Mesenteric fat pad (tissue), 1 donor: ENCODE data around the gene SCUBE3. TPM values are rescaled to one million over a fixed set of nuclear protein-coding genes. Genes with fewer than 3 reads are reported as not detected.
A peak's percentile ranks its signal among the peaks of the same experiment; 100 is the strongest.

ENCODE experiments used
- DNase-seq: peaks from one replicate; pipeline ENCODE4 v3.0.0-alpha.2; 2020; ENCODE audit warnings: low spot score
- total RNA-seq: library from RNA; stranded (reverse); fragmentation: NEBNext Ultra II Directional; extraction: Animal tissue kit (Norgen Biotek cat#: 25700); gene quantifications from one replicate; pipeline ENCODE4 v1.2.1, GENCODE V29; 2021
- donor health status: DM: yes; HTN: yes; CAD: no.

The SCUBE3 gene
- total RNA-seq, 1 donor from 2014 or later: 0.22 TPM

DNA sequence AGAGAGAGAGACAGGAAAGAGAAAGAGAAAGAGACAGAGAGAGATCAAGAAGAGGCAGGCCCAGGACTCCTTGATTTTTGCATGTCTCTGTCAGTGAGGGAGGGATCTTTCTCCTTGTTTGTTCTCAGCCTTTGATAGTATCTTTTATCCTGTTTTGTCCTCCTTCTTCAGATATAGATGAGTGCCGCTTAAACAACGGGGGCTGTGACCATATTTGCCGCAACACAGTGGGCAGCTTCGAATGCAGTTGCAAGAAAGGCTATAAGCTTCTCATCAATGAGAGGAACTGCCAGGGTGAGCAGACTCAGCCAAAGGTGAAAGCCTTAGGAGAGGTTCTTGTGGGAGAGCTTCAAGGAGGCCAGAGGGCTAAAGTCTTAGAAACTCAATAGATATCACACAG lies 25.8 kb downstream of the SCUBE3 start:
- DNase-seq: peak; percentile 26

DNA sequence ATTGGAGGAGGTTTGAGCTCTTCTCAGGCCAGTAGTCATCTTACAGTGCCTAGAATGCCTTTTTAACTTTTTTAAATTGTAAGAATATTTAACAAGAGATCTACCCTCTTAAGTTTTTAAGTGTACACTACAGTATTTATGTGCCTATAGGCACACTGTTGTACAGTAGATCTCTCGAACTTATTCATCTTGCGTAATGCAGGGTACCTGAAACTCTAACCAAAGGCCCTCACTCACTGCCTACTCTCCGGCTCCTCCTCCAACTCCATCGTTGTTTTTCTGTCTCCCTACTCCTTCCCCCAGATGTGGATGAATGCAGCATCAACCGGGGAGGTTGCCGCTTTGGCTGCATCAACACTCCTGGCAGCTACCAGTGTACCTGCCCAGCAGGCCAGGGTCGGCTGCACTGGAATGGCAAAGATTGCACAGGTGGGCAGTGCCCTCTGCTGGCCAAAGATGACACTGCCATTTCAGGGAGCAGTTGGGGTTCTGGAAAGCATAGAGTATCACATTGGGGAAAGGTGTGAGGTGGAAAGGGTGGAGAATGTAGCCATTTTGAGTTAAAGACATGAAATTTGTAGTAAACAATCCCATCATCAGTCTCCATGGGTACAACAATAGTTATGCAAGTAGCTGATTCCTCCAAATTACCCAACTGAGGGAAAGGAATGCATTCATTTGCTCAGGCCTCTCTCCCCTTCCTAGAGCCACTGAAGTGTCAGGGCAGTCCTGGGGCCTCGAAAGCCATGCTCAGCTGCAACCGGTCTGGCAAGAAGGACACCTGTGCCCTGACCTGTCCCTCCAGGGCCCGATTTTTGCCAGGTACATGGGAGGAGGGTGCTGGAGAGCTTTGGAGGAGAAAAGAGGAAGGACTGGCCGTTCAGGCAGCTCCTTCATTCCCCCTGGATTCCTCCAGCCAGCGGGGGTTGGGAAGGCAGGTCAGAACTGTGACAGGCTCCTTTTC lies 27.4 kb downstream of the SCUBE3 start:
- DNase-seq: peak; percentile 91

DNA sequence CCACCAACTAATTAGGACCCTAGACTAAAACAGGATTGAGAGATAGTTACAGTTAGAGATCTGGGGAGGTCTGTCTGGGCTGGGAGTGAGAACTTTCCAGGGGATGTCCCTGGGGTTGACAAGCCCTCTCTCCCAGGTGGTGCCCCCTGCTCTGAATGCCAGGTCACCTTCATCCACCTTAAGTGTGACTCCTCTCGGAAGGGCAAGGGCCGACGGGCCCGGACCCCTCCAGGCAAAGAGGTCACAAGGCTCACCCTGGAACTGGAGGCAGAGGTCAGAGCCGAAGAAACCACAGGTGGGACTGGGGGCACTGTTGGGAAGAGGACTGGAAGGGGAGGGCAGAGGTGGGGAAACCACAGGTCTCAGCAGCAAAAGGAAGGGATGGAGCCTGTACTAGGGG lies 28.7 kb downstream of the SCUBE3 start:
- DNase-seq: peak; percentile 82

DNA sequence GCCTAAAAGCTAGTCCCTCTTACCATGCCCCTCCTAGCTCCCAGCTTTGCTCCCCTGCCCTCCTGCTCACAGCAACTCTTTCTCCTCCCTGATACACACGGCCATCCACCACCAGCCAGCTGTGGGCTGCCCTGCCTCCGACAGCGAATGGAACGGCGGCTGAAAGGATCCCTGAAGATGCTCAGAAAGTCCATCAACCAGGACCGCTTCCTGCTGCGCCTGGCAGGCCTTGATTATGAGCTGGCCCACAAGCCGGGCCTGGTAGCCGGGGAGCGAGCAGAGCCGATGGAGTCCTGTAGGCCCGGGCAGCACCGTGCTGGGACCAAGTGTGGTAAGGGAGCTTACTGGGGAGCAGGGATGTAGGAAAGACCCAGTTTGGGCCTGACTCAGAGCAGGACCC lies 29.1 kb downstream of the SCUBE3 start:
- peak; percentile 73 for DNase-seq

DNA sequence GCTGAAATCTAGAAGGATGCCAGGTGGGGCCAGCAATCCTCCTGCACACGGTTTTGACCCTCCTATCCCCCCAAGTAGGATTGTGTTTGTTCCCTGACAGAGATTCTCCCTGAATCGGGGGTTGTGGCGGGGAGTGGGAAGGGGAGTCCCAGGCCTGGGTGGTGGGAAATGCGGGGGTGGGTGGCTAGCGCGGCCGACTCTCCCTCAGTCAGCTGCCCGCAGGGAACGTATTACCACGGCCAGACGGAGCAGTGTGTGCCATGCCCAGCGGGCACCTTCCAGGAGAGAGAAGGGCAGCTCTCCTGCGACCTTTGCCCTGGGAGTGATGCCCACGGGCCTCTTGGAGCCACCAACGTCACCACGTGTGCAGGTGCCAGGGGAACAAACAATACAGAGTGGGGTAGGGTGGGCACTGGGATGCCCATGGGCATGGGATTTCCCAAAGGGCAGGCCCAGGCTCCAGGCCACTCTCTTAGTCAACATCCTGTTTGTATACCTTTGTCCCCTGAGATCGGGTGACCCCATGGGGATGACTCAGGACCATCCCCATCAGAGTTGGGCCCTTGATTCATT lies 29.7 kb downstream of the SCUBE3 start:
- peak; percentile 73 for DNase-seq

DNA sequence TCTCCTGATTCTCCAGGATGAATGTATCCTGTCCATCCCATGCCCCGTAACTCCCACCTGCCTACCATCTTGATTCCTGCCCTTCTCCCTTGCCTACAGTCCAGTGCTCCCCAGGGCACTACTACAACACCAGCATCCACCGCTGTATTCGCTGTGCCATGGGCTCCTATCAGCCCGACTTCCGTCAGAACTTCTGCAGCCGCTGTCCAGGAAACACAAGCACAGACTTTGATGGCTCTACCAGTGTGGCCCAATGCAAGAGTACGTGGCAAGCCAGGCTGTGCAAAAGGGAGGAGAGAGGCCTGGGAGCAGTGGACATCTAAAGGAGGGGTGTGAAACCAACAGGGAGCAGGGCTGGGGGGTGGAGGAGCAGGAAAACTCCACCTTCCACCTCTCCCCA lies 30.8 kb downstream of the SCUBE3 start:
- peak; percentile 49 for DNase-seq

DNA sequence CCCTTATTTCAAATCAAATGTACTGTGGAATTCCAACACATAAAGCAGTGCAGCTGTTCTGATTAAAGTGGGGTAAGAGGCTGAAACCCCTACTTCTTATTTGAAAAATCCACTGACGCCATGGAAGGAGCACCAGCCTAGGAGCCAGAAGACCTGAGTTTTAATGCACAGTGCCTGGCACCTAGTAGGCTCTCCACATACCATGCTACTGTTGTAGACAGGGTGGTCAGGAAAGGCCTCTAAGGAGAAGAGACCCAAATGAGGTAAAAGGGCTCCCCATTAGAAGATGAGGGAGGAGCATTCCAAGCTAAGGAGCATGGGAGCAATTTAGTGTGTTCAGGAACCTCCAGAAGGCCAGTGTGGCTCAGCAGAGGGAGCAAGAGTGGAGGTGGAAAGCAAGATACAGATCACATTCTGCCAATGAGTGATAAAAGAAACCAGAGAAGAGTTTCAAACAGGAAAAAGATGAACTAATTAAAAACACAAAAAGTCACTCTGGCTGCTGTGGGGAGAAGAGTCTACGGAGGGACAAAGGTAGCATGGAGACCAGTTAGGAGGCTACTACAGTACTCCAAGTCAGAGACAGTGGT lies 34.0 kb downstream of the SCUBE3 start:
- peak; percentile 3 for DNase-seq

DNA sequence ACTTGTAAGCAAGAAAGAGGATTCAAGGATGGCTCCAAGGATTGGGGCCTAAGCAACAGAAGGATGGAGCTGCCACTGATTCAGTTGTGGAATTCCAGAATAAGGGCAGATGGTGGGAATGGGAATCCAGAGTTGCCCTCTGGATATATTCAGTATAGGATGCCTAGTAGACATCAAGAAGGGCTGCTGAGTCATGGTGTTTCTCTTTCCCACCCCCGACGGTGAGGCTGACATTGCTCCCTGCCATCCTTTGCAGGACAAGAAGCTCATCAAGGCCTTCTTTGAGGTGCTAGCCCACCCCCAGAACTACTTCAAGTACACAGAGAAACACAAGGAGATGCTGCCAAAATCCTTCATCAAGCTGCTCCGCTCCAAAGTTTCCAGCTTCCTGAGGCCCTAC lies 34.5 kb downstream of the SCUBE3 start:
- DNase-seq: peak; percentile 37

DNA sequence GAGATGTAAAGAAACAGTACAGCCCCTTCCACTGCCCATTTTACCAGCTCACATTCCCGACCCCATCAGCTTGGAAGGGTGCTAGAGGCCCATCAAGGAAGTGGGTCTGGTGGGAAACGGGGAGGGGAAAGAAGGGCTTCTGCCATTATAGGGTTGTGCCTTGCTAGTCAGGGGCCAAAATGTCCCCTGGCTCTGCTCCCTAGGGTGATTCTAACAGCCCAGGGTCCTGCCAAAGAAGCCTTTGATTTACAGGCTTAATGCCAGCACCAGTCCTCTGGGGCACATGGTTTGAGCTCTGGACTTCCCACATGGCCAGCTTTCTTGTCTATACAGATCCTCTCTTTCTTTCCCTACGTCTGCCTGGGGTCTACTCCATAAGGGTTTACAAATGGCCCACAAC lies 35.2 kb downstream of the SCUBE3 start:
- DNase-seq: no peak

DNA sequence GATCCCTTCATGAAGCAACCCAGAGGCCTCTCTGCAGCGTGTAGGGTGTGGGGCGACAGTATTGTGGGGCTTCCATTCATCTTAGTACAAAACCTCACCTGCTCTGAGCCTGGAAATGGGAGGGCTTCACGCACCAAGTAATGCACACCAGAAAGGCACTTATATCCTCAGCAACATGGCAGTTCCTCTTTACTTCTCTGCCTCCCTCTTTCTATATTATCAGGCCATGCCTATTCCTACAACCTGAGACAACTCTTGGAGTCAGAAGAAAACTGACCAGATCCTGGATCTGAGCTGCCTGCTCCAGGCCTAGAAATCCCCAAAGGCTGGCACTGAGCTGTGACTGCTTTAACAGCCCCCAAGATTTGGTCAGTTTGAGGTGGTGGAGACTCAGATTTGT lies 38.2 kb downstream of the SCUBE3 start:
- no peak for DNase-seq

DNA sequence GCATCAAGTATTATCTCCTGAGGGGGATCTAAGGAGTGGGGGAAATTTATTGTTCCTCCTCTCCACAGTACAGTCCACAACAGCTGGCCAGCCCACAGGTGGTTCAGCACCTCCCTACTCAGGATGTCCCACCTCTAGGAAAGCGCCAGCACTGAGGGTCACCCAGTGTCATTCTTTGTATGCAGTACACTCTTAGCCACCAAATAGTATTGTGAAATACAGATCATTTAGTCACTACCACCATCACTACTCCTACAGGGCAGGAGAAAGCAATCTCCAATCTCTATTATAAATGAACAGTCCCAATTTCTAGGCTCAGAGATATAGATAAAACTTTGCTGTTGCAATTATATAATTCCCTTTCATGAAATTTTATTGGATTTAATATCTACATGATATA lies 39.5 kb downstream of the SCUBE3 start:
- DNase-seq: peak; percentile 30

DNA sequence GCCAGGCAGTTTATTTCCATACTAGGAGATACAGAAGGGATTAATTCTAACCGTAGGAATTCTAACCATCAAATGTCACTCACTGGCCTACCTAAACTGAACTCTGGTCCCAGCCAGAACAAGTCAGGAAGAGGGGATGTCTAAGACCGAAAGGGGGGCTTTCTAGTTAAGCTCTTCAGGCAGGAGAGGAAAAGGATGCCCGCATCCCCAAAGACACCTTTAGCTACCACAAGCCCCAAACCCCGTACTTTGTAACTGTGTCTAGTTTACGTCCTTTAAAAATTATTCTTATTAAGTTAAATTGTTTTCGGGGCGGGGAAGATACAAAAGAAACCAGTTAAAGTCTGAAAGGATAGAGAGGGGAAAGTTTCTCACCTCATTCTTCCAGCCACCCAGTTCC lies 44.6 kb downstream of the SCUBE3 start:
- no peak for DNase-seq

DNA sequence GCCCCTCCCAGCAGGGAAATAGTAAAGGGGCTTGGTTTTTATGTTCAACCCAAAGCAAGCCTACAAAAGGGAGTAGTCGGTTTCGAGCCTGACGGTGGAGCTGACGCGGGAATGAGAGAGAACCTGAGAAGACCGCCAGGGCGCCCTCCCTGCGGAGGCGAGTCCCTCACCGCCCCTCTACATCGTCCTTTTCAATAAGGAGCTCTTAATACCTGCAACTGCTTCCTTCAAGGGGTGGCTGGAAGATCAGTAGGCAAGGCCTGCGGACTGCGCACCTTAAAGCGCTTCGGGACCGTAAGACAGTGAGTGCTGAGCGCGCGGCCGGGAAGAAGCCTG lies 45.1 kb downstream of the SCUBE3 start:
- no peak for DNase-seq

DNA sequence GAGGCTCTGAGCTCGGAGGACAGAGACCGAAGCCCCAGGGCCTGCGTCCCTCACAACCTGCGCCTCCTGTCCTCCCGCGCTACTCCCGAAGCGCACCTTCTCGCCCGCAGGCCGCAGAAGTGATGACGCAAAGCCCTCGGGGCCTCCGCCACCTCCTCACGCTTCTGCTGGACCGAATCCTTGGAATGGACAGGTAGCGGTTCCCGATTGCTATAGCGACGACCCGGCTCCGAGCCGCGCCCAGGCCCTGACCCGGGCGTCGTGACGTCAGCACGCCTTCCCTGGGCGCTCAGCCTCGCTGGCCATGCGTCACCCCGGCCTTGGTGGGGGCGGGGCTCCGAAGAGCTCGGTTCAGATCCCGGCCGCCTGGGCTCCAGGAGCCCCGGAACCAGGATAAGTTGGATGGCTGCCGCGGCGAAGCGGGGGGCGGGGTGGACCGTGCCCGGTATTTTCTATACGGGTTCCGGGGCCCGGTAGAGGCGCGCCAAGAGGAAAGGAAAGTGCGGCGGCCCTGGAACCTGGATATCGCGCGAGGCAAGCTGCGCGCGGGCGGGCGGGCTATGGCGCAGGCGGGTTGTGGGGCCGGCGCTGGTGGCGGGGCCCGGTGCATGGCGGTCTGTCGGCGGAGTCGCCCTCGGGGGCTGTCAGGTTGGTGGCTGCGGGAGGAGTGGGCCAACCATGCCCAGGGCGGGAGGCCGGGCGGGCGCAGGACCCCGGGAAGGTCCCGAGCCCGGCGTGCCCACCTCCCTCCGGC lies 45.6 kb downstream of the SCUBE3 start, which contains the start of gene ZNF76:
Gene ZNF76 (plus strand): TSS at position 542 of the 754 bp plus-strand sequence. CDS start 21,417 bp downstream, outside the sequence.
- DNase-seq: peak; percentile 100

DNA sequence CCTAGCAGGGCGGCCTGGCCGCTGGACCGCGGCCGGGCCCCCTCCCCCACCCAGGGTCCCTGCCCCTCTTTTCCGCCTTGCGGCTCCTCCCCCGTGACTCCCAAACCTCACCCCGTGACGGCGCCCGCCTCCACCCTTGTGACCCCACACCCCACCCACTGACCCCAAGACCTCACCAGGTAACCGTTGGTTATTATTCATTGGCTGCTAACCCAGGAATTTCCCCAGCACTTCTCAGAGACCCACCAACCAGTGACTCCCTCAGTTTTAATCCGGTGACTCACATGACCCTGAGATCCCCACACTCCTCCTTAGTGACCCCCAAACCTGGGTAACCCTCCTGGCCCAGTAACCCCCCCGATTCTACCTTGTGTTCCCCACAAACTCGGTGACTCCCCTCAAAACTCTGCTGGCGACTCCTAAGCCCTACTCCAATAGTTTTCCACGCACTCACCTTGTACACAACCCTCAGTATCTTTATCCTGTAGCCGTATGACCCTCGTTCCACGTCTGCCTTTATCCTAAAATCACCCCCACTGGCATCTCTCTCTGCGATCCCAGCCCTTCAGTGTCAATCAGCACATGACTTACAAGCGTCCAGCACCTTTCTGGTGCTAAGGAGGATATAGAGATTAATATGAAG lies 46.3 kb downstream of the SCUBE3 start:
- DNase-seq: peak; percentile 92

DNA sequence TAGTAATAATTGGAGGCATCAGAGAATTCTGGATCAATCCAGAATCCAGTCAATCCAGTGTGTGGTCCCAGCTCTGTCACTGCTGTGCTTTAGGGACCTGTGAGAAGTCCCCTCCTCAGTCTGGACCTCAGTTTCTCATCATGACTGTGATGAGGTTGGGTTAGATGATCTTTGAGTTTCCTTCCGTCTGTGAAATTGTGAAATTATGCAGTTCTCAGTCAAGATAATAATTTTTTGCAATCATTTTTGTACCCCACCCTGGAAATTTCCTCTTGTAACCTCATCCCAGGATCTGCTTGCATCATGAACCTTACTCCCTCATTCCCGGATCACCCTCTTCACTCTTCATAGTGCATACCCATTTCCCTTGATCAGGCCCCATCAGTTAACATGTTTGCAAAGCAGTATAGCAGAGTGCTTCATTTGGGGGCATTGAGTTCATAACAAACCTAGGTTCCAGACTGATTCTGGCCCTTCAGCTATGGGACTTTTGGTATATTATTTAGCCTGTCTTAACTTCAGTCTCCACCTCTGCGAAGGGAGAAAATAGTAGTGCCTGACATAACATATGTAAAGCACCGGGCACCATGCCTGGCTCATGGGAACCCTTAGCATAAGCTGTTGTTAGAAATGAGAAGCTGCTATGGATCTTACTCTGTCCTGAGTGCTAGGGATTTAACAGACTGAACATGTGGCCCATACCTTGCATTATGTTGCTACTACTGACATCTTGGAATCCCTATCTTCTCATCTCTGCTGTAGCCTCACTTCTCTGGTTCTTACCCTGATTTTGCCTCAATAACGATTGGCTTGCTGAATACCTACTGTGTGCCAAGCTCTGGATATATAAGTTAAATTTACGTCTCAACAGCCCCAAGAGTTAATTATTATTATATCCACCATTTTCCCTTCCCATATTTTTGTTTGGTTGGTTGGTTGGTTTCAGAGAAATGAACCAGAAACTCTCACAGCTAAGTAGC lies 47.1 kb downstream of the SCUBE3 start:
- no peak for DNase-seq

DNA sequence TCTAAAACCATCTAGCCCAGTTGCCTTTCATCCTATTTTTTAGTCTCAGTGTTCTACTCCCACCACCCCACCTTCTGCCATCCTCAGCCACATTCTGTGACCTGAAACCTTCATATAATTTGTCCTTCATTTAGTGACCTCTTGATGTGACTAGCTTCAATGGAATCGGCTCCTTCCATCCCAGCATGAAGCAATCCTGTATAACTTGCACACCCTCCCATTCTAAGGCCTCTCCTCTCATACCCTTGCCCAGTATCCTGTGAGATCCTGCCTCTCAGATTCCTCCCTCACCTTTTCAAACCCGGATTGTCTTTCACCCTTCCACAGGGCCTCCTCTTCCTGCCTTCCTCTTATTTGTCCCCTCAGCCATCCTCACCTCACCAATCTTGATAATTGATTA lies 48.8 kb downstream of the SCUBE3 start:
- DNase-seq: no peak

DNA sequence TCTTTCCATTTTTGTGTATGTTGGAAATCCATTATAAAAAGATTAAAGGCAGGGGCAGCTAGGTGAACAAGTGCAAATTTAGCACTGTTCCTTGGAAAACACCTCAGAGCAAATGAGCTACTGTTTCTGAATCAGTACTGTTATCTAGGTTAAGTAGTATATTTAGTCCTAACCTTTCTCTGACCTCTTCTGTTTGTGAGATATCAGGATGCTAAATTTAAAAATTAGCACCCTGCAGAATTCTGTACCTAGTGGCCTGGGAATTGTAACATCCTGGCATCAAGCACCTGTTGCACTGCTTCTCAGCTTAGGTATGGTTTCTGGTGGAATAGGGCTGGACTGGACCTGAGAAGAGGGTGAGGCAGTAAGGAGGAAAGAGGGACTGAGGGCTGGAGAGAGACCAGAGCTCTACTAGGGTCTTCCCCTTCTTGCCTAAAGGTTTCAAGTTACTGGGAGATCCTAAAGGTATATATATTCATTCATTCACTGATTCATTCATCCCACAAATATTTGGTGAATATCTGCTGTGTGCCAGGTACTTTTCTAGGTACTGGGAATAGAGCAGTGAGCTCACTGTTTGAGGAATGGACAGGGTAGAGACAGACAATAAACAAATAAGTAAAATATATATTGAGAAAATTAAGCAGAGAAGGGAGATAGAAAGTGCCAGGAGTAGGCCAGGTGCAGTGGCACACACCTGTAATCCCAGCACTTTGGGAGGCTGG lies 51.0 kb downstream of the SCUBE3 start:
- no peak for DNase-seq

DNA sequence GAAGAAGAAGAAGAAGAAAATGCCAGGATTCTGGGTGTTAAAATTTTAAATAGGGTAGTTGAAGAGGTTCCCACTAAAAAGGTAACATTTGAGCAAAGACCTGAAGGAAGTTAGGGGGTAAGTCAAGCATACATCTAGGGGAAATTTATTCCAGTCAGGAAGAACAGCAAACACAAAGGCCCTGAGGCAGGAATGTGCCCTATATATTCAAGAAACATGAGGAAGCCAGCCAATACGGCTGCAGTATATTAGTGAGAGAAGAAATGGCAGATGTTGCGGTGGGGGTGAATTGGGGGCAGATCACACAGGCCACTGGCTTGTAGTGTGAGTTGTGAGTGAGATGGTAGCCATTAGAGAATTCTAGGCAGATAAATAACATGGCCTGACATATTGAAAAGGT lies 51.8 kb downstream of the SCUBE3 start:
- no peak for DNase-seq
